DMS53 treated with DMSO at 0.1 percent for 48 hours (cell line): ENCODE data around the gene JUND.
"Not testable (repeated sequence)": the region's sequence is repeated elsewhere in the genome, so short reads cannot be mapped to it uniquely, and the experiment has no call there.

Source experiments
- DNase-seq: peaks from one replicate; lab custom pipeline; 2025; ENCODE audit not compliant: unreplicated experiment; lab: John Stamatoyannopoulos, UW

JUND gene

DNA sequence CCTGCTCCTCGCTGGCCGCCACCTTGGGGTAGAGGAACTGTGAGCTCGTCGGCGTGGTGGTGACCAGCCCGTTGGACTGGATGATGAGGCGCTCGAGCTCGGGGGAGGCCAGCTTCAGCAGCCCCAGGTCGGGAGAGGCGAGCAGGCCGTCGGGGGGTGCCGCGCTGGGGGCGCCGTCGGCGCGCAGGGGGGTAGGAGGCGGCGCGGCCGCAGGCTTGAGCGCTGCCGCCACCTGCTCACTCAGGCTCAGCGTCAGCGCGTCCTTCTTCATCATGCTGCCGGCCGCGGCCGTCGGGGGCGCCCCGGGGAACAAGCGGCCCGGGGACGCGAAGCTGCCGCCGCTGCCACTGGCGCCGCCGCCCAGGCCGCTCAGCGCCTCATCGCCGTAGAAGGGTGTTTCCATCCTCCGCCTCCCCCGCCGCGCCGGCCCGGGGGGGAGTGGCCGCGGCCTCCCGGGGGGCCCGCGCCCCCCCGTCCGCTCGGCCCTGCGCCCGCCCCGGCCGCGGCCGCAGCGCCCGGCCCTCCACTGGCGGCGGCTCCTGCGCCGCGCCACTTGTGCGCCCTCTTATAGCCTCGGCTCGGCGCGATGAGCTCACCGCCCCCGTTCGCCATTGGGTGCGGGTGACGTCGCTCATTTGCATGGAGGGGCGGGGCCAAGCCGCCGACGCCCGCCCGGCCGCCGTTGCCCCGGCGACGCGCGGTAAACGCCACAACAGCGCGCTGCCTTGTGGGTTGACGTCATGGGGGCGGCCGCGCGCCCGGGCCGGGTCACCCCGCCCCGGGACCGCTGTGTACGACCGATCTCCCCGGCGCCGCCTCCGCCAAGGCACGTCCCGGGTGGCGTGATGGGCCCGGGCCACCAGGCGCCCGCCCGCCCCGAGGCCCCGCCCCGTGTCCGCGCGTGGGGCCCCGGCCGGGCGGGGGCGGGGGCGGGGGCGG, at the start of gene JUND:
JUND (minus strand) TSS at position 541 of the 939 bp plus-strand sequence; CDS start at position 403, 138 bp downstream.
- DNase-seq: peak; percentile 85

GRCh38 chr19:18330868-18331267, 49.4 kb upstream of the JUND start:
- DNase-seq: no peak

DNA sequence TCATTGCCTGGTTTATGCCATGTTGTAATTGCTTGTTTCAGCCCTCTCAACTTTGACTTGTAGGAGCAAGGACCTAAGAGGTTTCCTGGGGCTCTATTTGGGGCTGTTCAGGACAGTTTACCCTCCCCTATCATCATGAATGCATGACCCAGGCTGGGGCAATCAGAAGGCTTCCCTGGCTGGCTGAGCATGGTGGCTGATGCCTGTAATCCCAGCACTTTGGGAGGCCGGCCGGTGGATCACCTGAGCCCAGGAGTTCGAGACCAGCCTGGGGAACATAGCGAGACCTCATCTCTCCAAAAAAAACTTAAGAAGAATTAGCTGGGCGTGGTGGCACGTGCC, 47.6 kb upstream of the JUND start:
- DNase-seq: no peak

- DNase-seq: peak; percentile 92
Observed at GRCh38 chr19:18328340-18329034, 47.1 kb upstream of the JUND start.

GRCh38 chr19:18326772-18327171, 45.4 kb upstream of the JUND start:
- DNase-seq: no peak

- not testable (repeated sequence) for DNase-seq
Observed at GRCh38 chr19:18324373-18324731, 42.9 kb upstream of the JUND start.

DNA sequence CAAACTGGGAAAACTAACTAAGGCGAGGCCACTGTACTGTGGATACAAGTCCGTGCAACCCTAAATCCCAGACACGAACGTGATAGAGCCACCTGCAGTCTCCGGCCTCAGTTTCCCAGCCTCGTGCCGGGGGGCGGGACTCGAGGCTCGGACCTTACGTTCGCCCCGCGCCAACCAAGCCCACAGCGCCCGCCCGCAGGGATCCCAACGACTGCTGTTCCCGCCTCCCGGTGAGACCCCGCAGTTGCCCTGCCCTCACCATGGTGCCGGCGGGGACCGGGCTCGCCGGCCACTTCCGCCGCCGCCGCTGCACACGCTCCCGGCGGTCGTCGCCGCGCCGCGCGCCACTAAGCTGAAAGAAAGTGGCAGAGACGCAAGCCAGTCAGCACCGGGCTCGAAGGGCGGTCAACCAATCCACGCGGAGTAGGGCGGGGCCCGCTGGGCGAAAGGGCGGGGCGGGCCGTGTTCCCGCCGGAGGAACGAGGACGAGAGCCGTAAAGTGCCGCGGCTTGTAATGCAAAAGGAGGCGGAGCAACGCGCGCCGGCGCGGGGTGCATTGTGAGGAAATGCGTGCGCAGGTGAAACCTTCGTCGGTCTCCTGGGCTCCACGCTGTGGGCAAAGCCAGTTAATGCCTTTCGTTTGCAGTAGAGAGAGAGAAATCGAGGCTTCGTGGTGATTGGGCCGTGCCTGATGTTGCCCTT, 41.5 kb upstream of the JUND start, which contains the start of gene LSM4:
LSM4 (minus strand) TSS at position 318 of the 702 bp plus-strand sequence; CDS start at position 262, 56 bp downstream.
- DNase-seq: peak; percentile 93

- DNase-seq: no peak
Observed at GRCh38 chr19:18322318-18322758, 40.9 kb upstream of the JUND start.

- no peak for DNase-seq
Observed at GRCh38 chr19:18321734-18322102, 40.3 kb upstream of the JUND start.

- DNase-seq: no peak
Observed at GRCh38 chr19:18320865-18321733, 39.7 kb upstream of the JUND start.

GRCh38 chr19:18319591-18320135, 38.2 kb upstream of the JUND start:
- DNase-seq: no peak

- DNase-seq: no peak
Observed at GRCh38 chr19:18317961-18318800, 36.8 kb upstream of the JUND start.

- DNase-seq: no peak
Observed at GRCh38 chr19:18313398-18313797, 32.0 kb upstream of the JUND start.

- DNase-seq: no peak
Observed at GRCh38 chr19:18312092-18312534, 30.7 kb upstream of the JUND start.

DNA sequence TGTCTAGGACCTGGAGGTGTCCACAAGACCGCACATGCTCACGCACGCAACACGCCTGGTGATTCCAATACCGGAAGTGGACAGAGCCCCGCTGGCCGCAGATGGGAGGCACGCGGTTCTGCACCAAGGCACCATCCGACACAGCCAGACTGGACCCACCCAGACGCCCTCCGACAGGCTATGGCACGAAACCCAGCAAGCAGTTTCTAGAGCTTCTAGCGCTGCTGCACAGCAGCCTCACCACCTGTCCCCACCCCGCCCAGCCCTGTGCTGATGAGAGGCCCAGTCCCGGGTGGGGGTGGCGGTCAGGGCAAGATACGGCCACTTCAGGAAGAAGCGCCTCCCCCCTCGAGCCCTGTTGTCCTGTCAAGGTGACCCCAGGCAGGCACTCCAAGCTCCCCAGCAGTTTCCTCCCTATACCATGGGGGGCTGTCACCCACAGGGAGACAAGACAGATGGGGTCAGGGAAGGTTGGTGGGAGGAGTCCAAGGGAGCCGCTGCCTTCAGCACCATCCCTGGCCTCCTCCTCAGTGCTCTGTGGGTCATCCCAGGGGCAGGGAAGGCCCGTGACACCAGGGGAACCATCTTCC, 30.2 kb upstream of the JUND start:
- DNase-seq: no peak

GRCh38 chr19:18310966-18311365, 29.5 kb upstream of the JUND start:
- DNase-seq: no peak

GRCh38 chr19:18310118-18310909, 28.9 kb upstream of the JUND start:
- no peak for DNase-seq

DNA sequence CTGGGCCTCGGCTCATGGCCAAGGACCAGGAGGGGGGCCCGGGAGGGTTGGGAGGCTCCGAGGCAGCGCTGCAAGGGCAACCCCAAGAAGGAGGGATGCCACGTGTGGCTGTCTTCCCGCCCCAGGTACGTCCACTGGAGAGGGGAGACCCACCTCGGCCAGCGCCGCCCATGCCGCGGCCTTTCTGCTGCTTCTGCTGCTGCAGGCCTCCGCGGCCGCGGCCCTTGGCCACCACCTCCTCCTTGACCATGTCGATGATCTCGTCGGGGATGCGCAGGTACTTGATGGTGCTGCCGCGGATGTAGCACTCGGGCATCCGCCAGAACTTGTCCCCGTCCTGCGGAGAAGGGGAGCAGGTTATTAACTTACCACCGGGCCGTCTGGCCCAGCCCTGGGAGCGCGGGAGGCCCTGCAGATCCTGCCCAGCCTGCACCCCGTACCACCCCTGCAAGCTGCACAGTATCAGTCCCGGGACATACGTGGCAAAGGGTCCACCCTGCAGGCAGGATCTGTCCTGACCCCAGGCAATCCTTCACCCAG, 28.2 kb upstream of the JUND start:
- DNase-seq: no peak
